Nephron (organoid): ENCODE data around the gene KLHL21.

Experiments used
- H3K27ac Mint-ChIP-seq, 3 experiments: 2 replicates each; pipeline ENCODE4 v1.8.0; 2020; ENCODE audit warnings: mixed read lengths in 3 of 3, mild to moderate bottlenecking in 2 of 3, moderate library complexity in 1 of 3
- H3K27me3 Mint-ChIP-seq: 2 replicates; pipeline ENCODE4 v1.8.0; 2021; ENCODE audit warnings: low read depth, mild to moderate bottlenecking, moderate library complexity, mixed read lengths
- H3K36me3 Mint-ChIP-seq: 2 replicates; pipeline ENCODE4 v1.8.0; 2020; ENCODE audit warnings: low read depth, mixed read lengths
- H3K4me1 Mint-ChIP-seq: 2 replicates; pipeline ENCODE4 v1.8.0; 2020; ENCODE audit warnings: mixed read lengths
- H3K4me3 Mint-ChIP-seq, 3 experiments: 2 replicates each; pipeline ENCODE4 v1.8.0; 2020; ENCODE audit warnings: mild to moderate bottlenecking in 3 of 3, mixed read lengths in 3 of 3, moderate library complexity in 2 of 3
- H3K9me3 Mint-ChIP-seq: 2 replicates; pipeline ENCODE4 v1.8.0; 2020; ENCODE audit warnings: mixed read lengths
- CTCF ChIP-seq, 3 experiments: fragments of 200-600 bp; sonication (generic); IDR thresholded peaks; one replicate each; pipeline ENCODE4 v1.5.0; 2021; ENCODE audit warnings: antibody characterized with exemption in 3 of 3; ENCODE audit not compliant: unreplicated experiment in 3 of 3

The KLHL21 gene

GRCh38 chr1:6621429-6622391 lies 19.0 kb upstream of the KLHL21 start:
- peak overlapping the region in 2 of 3 experiments; percentile 44 to 48 for H3K4me3 Mint-ChIP-seq

GRCh38 chr1:6619045-6619444 lies 16.4 kb upstream of the KLHL21 start:
- no peaks in the 10 kb centered on the region for H3K9me3 Mint-ChIP-seq
- TF ChIP-seq CTCF (IDR thresholded peaks at IDR 0.05; ENCODE audit: unreplicated experiment in 3 of 3), result no peak
- H3K4me3 Mint-ChIP-seq, result peak overlapping the region in 1 of 3 experiments; percentile 35
- H3K36me3 Mint-ChIP-seq, result peaks cover 47% of the 10 kb centered on the region
- peaks cover 17% of the 10 kb centered on the region for H3K4me1 Mint-ChIP-seq
- H3K27ac Mint-ChIP-seq, result no peak overlapping the region
- no peaks in the 10 kb centered on the region for H3K27me3 Mint-ChIP-seq

More at GRCh38 chr1:6621429-6622391, 19.0 kb upstream of the KLHL21 start:
- H3K27ac Mint-ChIP-seq, result peak overlapping the region in 2 of 3 experiments; percentile 52 to 62
- H3K4me1 Mint-ChIP-seq, result peaks cover 16% of the 10 kb centered on the region
- H3K36me3 Mint-ChIP-seq, result peaks cover 54% of the 10 kb centered on the region
- H3K9me3 Mint-ChIP-seq, result no peaks in the 10 kb centered on the region
- H3K27me3 Mint-ChIP-seq, result no peaks in the 10 kb centered on the region
- no peak for TF ChIP-seq CTCF (IDR thresholded peaks at IDR 0.05; ENCODE audit: unreplicated experiment in 3 of 3)

GRCh38 chr1:6614929-6615785 lies 12.5 kb upstream of the KLHL21 start:
- TF ChIP-seq CTCF (IDR thresholded peaks at IDR 0.05; ENCODE audit: unreplicated experiment in 3 of 3), result no peak
- Mint-ChIP-seq H3K27me3 (no peaks in the 10 kb centered on the region), H3K4me3 (peak overlapping the region; percentile 85 to 93 (median 92)), H3K9me3 (no peaks in the 10 kb centered on the region), H3K4me1 (peaks cover 27% of the 10 kb centered on the region), H3K27ac (peak overlapping the region; percentile 69 to 95 (median 93)), H3K36me3 (peaks cover 19% of the 10 kb centered on the region)

GRCh38 chr1:6614019-6614928 lies 11.6 kb upstream of the KLHL21 start:
- Mint-ChIP-seq H3K36me3 (peaks cover 12% of the 10 kb centered on the region), H3K27ac (no peak overlapping the region), H3K27me3 (no peaks in the 10 kb centered on the region), H3K9me3 (no peaks in the 10 kb centered on the region), H3K4me1 (peaks cover 31% of the 10 kb centered on the region), H3K4me3 (peak overlapping the region; percentile 86 to 93 (median 92))
- TF ChIP-seq CTCF (IDR thresholded peaks at IDR 0.05; ENCODE audit: unreplicated experiment in 3 of 3), result no peak

GRCh38 chr1:6613361-6614018 lies 10.8 kb upstream of the KLHL21 start, which contains the start of gene PHF13:
PHF13 (plus strand) TSS chr1:6613731; CDS start chr1:6614067, 336 bp downstream.
- no peaks in the 10 kb centered on the region for H3K9me3 Mint-ChIP-seq
- H3K27me3 Mint-ChIP-seq, result no peaks in the 10 kb centered on the region
- H3K36me3 Mint-ChIP-seq, result peaks cover 5% of the 10 kb centered on the region
- H3K4me1 Mint-ChIP-seq, result peaks cover 32% of the 10 kb centered on the region
- peak within 1 kb of the TSS; percentile 91 to 98 (median 93) for H3K4me3 Mint-ChIP-seq
- TF ChIP-seq CTCF (IDR thresholded peaks at IDR 0.05; ENCODE audit: unreplicated experiment in 3 of 3), result no peak
- H3K27ac Mint-ChIP-seq, result peak within 1 kb of the TSS; percentile 86 to 96 (median 95)
